ENCODE measurements around the gene CUEDC1. TPM values are rescaled to one million over a fixed set of nuclear protein-coding genes. Genes with fewer than 3 reads are reported as not detected.

Gene CUEDC1
- total and polyA plus RNA-seq, 2 of the 13 experiments (the other 11 are each of a cell fraction or from before 2014, with no cell fraction given) = 7.4 to 12.9 TPM

- intact Hi-C loops (cut with micrococcal nuclease; ENCODE audit: unreplicated experiment) (no loop called here), in situ Hi-C loops (cut with HindIII; ENCODE audit: extremely low pct_ligation_motif_present, low pct_unique_long_range_greater_than_20kb) (no loop called here)
- no peaks in the 10 kb centered on the region for H3K9me3 ChIP-seq (ENCODE audit: low read length)
- 0 out of 2 replicates have a peak, but pooled peaks cover 6% of the 10 kb centered on the region for H3K4me1 ChIP-seq (ENCODE audit: insufficient read depth, low read length)
- no peaks in the 10 kb centered on the region for H3K36me3 ChIP-seq (replicated peaks in 1 of 2; ENCODE audit: control insufficient read depth in 1 of 2, insufficient read depth in 2 of 2, low read length in 2 of 2)
- no peak overlapping the region for H3K27ac ChIP-seq (ENCODE audit: extremely low read length, insufficient read depth, low read length)
- no peaks in the 10 kb centered on the region for H3K79me2 ChIP-seq (ENCODE audit: insufficient read depth, low read length)
- no peak overlapping the region for H3K4me2 ChIP-seq (ENCODE audit: low read depth, low read length)
- H3K27me3 ChIP-seq (ENCODE audit: control insufficient read depth in 1 of 2, insufficient read depth in 2 of 2, low read length in 2 of 2) = peaks cover 2 to 31% of the 10 kb centered on the region in 2 experiments; a peak in 4 of 5 replicates
- no peaks in the 10 kb centered on the region for H4K20me1 ChIP-seq (ENCODE audit: insufficient read depth, low read length)
- FAIRE-seq (no peak), DNase-seq (ENCODE audit: low spot score) (no peak), ATAC-seq (no peak)
- ChIA-PET CTCF (ENCODE audit: low intra/inter-chr PET ratio, low total read pairs) (no interaction called here), POLR2A (no interaction called here)
- 38% methylated on average over 15 of the region's 15 CpGs for WGBS (ENCODE audit: low lambda C conversion rate)
- H3K9ac ChIP-seq (ENCODE audit: insufficient read depth, low read depth, low read length) = no peak overlapping the region
- H2AFZ ChIP-seq (ENCODE audit: low read length) = no peak overlapping the region
- H3K4me3 ChIP-seq (replicated peaks in 1 of 3; ENCODE audit: insufficient read depth in 1 of 3, low read depth in 2 of 3, low read length in 3 of 3) = no peak overlapping the region
- TF ChIP-seq POLR2G (IDR thresholded peaks at IDR 0.05; ENCODE audit: low read depth, low read length) (no peak), CEBPB (IDR thresholded peaks at IDR 0.05; ENCODE audit: borderline replicate concordance, low read depth, low read length) (peak; percentile 69), FOSL2 (CRISPR knock-in tag; IDR thresholded peaks at IDR 0.05) (0 out of 2 replicates have a peak, but pooled peaks have one; percentile 18), DZIP1 (CRISPR knock-in tag; IDR thresholded peaks at IDR 0.05) (no peak)
- TF ChIP-seq, protein P1, sequence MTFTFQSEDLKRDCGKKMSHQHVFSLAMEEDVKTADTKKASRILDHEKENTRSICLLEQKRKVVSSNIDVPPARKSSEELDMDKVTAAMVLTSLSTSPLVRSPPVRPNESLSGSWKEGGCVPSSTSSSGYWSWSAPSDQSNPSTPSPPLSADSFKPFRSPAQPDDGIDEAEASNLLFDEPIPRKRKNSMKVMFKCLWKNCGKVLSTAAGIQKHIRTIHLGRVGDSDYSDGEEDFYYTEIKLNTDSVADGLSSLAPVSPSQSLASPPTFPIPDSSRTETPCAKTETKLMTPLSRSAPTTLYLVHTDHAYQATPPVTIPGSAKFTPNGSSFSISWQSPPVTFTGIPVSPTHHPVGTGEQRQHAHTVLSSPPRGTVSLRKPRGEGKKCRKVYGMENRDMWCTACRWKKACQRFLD (CRISPR knock-in tag; IDR thresholded peaks at IDR 0.05; ENCODE audit: borderline replicate concordance) = no peak
- no TSS peak for BruUV-seq (replicated peaks)
Measured at GRCh38 chr17:57823469-57824401, 131.5 kb downstream of the CUEDC1 start.

Data from HepG2 (cell line).